ENCODE data around the gene PDGFA.

The PDGFA gene

GRCh38 chr7:519484-520390 is at the start of gene PDGFA:
PDGFA (minus strand) TSS chr7:519846; CDS start chr7:519001, 845 bp downstream.
- DNase-seq (ENCODE audit: low read depth), result no peak

GRCh38 chr7:568031-568951 is 48.6 kb upstream of the PDGFA start:
- no peak for DNase-seq (ENCODE audit: low read depth)

GRCh38 chr7:567305-567883 is 47.7 kb upstream of the PDGFA start:
- no peak for DNase-seq (ENCODE audit: low read depth)

GRCh38 chr7:566100-566499 is 46.5 kb upstream of the PDGFA start:
- no peak for DNase-seq (ENCODE audit: low read depth)

GRCh38 chr7:564176-564865 is 44.7 kb upstream of the PDGFA start:
- DNase-seq (ENCODE audit: low read depth), result no peak

GRCh38 chr7:563629-564170 is 44.1 kb upstream of the PDGFA start:
- no peak for DNase-seq (ENCODE audit: low read depth)

GRCh38 chr7:562789-563628 is 43.4 kb upstream of the PDGFA start:
- no peak for DNase-seq (ENCODE audit: low read depth)

GRCh38 chr7:562374-562675 is 42.7 kb upstream of the PDGFA start:
- no peak for DNase-seq (ENCODE audit: low read depth)

GRCh38 chr7:561631-562373 is 42.2 kb upstream of the PDGFA start:
- DNase-seq (ENCODE audit: low read depth), result no peak

GRCh38 chr7:560966-561630 is 41.5 kb upstream of the PDGFA start:
- no peak for DNase-seq (ENCODE audit: low read depth)

GRCh38 chr7:559396-559705 is 39.7 kb upstream of the PDGFA start:
- DNase-seq (ENCODE audit: low read depth), result no peak

GRCh38 chr7:557558-557881 is 37.9 kb upstream of the PDGFA start:
- no peak for DNase-seq (ENCODE audit: low read depth)

- DNase-seq (ENCODE audit: low read depth), result no peak
These were observed 37.4 kb upstream of the PDGFA start for GRCh38 chr7:556837-557557.

GRCh38 chr7:556291-556826 is 36.7 kb upstream of the PDGFA start:
- DNase-seq (ENCODE audit: low read depth), result no peak

- DNase-seq (ENCODE audit: low read depth), result no peak
These were observed 36.0 kb upstream of the PDGFA start for GRCh38 chr7:555551-556160.

GRCh38 chr7:553636-554111 is 34.0 kb upstream of the PDGFA start:
- DNase-seq (ENCODE audit: low read depth), result no peak

GRCh38 chr7:552868-553635 is 33.4 kb upstream of the PDGFA start:
- no peak for DNase-seq (ENCODE audit: low read depth)
